HG03064 (cell line): Measurements from ENCODE around the gene NBAS.
"Not testable (repeated sequence)": the region's sequence is repeated elsewhere in the genome, so short reads cannot be mapped to it uniquely, and the experiment has no call there.

Source experiments
- ATAC-seq: cut with Tn5 transposase; IDR thresholded peaks from one replicate; pipeline ENCODE4 v1.9.1; 2021; ENCODE audit warnings: low read depth; ENCODE audit not compliant: unreplicated experiment

NBAS gene

DNA sequence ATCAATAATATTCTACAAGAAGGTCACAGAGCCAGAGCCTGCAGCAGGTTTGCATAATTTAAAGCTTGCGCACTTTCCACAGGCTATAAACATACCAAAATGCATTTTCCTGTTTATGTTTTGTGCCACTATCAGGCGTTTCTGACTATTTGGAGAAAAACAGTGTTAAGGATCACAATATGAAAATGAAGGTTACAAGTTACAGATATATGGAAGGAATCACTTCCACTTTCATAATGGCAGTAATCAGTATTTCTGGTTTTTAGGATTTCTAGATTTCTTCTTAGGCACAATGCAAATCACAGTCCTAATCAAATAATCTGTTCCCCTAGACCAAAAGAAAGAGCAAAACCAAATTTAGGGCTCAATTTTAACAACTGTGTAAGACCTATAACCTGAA is 279.5 kb downstream of the NBAS start:
- ATAC-seq = no peak

DNA sequence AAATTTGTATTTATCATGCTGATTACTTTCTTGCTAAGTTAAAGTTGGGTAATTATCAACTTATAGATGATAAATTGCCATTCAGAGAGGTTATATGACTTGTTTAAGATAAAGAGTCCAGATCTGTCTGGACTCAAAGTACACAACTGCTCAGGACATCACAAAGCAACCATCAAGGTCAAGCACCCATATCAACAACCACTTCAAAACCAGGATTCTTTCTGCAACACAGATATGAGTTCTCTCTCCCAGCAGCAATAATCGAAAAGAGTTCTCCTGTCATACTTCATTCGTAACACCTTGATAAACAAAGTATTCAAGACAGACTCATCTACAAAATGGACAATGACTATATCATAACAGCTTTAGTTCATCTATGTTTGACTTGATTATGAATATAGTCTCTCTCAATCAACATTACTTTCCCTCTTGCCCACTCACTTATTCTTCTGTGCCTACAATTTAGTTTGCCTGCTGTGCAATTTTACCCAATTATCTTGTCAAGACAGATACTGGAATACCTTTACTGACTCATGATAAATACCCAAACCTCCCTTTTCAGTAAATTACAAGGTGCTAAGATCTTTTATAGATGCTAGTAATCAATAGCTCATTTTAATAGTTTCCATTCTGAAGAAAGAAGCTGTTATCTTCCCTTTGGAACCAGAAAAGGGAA is 281.8 kb downstream of the NBAS start:
- no peak for ATAC-seq

DNA sequence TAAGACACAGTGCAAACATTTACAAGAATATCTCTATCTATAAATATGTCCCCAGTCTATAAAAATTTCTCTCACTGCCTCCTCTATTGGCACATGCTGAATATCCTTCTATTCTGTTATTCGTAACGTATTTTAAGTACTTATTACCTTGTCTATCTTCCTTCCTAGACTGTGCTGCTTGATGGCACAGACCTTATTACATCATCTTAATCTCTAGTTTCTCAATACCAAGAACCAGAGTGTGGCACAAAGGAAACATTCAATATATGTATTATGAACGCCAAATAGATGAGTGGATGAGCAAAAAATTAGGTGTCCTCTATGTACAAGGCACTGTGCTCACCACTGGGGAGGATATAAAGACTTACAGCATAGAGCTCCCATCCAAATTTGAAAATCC is 282.8 kb downstream of the NBAS start:
- no peak for ATAC-seq

DNA sequence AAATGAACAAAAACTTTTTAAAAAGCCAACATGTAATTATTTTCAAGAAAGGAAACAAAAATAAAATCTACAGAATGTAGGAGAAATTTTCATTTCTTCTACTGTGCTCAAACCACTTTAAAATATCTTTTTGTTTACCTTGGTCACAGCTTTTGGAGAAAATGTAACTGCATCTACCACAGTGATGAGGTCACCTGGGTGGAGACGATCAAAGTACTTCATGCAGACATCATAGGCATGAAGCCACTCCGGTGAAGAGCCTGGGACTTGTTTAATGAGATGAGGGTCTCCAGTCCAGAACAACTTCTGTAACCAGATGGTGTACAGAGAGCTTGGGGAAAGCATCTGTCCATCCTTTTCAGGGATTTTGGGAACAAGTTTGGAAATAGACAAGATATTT is 285.8 kb downstream of the NBAS start:
- no peak for ATAC-seq

DNA sequence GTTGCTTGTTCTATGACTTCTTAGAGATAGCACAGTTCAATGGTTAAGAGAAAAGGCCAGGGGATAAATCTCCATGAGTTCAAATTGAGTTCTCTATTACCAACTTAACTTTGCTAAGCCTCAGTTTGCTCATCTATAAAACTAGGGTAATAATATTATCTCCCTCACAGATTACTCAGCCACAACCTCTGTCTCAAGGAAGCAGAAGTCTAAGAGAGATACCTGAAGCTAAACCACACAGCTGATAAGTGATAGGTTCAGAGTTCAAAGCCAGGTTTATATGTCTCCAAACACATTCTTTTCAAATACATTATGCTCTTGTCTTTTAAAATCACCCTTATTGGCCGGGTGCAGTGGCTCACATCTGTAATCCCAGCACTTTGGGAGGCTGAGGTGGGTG is 287.7 kb downstream of the NBAS start:
- no peak for ATAC-seq

DNA sequence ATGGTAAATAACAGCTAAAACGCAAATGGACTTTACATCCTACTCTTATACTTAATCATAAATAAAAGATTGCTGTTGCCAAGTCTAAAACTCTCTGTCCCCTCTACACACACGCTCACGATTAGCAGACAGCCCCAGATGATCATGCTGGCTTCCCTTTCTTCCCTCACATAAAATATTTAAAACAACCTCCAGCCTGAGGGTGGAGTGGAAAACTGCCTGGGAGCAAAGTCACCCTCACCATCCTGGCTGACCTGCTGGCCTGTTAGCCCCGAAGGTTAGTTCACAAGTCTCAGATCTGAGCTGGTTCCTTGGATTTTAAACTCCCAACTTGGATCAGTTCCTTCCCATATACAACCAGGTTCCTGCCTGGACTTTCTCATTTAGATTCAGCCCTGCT is 288.2 kb downstream of the NBAS start:
- ATAC-seq = no peak

DNA sequence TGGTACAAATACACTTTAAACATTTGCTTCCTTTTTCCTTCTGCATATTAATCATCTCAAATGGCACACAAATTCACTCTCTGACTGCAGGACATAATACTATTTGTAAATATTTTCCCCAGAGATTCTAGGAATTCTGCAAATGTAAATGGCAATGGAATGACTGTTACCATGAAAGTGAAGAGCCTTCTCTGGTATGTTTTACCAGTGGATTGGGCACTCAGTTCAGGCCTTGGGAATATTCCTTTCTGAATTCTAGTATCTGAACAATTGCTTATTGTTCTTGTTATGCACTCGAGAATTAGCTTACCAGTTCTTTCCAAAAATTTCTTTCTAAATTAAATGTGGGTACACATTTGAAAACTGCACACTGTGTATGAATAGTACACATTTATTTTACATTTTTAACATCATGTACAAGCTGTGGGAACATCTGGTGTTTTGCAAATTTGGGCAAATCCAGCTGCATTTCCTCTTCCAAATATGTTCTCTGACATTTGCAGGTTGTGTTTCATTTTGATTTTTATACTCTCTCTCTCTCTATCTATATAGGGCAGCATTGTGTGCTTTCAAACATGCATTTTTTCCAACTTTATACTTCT is 289.1 kb downstream of the NBAS start:
- ATAC-seq = no peak

DNA sequence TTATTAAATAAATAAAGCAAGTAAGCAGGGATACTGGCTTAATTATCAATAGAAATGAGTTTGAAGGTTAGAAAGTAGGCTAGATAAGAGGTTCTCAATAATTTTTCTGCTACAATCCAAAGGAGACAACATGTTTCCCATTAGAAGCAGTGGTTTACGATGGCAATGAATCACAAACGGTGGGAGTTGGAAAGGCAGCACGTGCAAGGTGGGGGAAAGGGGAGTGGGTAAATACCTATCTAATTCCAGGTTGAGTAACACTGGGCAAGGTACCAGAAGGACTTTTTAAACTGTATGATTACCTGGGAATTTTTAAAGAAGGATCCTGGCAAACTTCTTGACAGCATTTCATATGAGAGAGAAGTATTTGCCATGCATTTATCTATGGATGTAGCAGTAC is 289.9 kb downstream of the NBAS start:
- ATAC-seq = no peak

DNA sequence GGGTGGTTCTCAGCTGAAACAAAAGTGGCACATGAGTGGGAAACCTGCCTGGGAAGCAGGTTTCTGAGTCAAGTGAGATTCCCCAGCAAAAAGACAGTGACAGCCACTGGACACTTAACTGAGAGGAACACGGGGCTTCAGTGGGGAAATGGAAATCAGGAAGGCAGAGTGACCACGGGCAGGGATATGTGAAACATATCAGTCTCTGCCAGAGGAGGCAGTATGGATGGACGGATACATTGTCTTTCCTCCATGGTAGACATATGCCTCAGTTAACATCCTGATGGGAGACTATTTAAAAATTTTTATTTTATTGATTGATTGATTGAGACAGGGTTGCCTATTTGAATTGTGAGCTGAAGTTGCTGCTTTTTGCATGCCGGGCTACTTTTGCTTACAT is 292.1 kb downstream of the NBAS start:
- no peak for ATAC-seq

DNA sequence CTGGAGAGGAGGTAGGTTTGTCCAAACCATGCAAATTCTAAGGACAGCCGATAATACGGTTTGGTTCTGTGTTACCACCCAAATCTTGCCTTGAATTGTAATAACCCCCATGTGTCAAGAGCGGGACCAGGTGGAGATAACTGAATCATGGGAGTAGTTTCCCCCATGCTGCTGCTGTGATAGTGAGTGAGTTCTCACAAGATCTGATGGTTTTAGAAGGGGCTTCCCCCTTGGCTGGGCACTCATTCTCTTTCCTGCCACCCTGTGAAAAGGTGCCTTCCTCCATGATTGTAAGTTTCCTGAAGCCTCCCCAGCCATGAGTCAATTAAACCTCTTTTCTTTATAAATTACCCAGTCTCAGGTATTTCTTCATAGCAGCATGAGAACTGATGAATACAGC is 295.2 kb downstream of the NBAS start:
- ATAC-seq = no peak

DNA sequence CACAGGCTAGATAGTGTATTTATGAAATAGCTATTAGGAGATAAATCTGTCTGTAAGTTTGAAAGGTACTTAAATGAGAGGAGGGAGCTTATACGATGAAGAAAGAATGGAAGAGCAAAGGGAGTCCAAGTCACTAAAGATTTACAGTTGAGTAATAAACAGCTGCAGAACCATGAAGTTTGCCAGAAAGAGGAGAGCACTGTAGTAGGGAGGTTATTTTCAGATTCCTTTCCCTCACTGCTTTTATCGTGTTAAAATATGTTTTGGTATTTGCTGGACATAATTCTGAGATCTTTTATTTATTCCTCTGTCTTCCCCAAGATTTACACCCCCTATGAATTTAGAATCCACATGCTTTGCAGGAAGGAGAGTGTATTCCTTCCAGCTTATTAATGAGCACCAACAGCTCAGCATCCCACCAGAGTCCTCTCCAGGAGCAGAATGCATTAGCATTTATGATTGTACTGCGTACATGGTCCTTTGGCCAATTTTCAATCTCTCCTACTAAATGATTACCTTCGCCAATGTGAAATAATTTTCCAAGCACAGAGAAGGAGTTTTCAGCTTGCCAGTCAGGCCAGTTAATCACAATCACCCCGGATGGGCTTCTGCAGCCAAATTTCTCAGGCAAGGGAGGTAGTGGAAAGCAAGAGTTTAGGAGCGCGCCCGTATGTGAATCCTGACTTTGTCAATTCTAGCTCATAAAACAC is 297.0 kb downstream of the NBAS start:
- ATAC-seq = no peak

DNA sequence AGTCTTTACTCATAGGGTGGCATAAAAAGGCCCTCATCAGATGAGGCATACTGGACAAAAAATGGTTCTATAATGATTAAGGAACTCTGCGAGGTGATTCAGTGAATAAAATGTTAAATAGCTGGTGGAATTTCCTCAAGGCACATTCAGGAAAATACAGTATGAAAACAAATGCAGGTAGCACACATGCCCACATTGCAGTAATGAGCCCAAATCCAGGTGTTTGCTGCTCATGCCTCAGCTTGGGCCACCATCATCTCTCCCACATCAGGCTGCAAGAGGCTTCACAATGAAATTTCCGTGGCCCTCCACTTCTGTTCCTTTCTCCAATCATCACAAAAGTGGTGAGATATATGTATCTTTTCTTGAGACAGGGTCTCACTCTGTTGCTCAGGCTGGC is 298.3 kb downstream of the NBAS start:
- ATAC-seq = no peak

DNA sequence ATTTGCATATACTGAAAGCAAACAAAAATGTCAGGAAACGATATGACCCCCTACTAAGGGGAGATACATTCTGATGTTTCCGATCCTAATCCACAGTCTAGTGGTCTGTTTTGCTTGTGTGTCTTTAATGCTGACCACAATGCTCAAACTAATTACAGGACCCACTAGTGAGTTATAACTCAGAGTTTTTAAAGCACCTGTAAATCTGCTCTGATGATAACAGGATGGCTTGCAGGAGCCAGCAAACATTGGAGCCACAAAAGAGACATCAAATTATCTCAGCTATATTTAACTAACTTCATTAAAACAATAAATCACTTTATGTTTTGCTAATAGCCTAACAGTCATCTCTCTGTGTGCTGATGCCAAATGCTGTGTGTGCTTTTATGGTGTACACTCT is 300.3 kb downstream of the NBAS start:
- ATAC-seq = no peak

DNA sequence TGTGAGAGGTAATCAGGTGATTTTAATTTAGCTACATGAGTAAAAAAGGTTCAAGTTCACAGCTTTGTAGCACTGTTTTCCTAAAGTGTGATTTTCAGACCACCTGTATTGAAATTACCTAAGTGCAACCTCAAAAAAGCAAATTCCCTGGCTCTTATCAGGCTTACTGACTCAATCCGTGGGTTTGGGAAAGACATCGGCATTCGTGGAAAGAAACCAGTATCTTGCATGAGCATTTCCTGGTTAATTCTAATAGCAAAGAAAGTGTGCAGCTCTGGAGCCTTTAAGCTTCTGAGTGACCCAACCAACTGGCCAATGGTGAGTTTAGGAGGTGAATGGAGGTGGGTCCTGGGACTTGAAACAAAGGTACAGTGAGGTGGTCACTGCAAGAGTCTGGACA is 300.9 kb downstream of the NBAS start:
- ATAC-seq = no peak

DNA sequence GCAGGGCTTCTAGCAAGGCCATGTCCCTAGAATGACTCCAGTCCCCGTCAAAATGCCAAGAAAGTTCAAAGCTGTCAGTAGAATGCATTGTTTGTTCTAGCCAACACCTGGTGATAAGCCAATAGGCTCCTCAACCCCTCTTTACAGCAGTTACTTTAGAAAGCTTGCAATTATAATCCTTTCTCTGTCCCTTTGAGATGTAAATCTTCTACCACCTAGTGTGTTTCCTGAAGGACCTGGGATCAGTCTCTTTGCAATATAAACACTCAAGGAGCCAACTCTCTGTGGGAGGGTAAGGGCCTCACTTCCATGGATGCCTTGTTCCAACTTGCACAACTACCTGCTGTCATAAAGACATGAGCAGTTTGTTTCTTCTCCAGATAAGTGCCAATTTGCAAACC is 301.8 kb downstream of the NBAS start:
- ATAC-seq = no peak

DNA sequence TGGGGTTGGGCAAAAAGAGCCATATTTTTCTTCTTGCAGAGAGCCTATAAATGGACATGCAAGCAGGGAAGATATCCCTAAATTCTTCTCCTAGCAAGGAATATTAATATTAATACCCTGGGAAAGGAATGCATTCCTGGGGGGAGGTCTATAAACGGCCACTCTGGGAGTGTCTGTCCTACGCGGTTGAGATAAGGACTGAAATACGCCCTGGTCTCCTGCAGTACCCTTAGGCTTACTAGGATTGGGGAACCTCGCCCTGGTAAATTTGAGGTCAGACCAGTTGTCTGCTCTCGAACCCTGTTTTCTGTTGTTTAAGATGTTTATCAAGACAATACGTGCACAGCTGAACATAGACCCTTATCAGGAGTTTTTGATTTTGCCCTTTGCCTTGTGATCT is 302.7 kb downstream of the NBAS start:
- not testable (repeated sequence) for ATAC-seq

DNA sequence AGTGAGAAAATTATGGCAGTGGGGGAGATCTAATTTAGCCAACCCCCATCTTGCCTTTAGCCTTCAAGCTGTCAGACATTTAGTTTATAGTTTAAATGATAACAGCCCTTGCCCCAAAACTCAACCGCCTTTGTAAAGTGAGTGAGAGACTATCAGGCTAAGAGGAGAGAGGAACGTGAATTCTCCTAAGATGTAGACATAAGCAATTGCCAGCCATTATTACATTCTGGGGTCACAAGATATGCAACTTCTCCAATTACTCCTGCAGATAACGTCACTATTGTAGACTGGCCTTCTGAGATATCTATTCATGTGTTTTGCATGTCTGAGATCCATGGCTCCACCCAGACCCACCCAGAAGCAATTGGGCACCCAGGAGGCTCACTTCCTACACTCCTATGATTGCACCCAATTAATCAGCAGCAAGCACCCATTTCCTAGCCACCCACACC is 307.3 kb downstream of the NBAS start:
- no peak for ATAC-seq

DNA sequence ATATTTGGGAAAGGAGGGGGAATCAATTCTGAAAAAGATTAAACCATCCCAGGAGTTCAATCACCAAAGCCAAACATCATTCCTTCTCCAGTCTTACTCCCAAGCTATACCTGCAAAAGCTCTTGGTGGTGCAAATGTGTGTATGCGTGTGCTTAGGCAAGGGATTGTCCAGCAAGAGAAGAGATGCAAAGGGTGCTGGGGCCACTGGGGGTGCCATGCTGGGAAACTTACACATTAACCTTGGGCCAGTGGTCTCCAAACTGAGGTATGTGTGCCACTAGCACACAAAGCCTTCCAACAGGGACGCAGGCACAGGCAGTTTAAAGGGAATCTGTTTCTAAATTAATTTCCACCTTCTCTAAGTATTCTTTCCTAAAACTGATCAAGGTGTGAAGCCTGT is 307.9 kb downstream of the NBAS start:
- no peak for ATAC-seq

DNA sequence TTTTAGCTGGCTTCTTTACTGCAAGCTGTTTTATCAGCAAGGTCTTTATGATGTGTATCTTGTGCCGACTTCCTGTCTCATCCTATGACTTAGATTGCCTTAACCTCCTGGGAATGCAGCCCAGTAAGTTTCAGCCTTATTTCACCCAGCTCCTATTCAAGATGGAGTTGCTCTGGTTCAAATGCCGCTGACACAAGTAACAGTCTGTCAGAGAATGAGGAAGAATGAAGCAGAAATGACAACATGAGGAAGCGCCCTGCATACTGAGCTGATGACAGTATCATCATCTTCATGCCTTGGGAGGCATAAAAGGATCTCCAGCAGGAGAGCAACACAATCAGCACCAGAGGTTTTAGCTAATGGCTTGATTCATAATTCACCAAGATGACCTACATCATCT is 309.4 kb downstream of the NBAS start:
- ATAC-seq = no peak

DNA sequence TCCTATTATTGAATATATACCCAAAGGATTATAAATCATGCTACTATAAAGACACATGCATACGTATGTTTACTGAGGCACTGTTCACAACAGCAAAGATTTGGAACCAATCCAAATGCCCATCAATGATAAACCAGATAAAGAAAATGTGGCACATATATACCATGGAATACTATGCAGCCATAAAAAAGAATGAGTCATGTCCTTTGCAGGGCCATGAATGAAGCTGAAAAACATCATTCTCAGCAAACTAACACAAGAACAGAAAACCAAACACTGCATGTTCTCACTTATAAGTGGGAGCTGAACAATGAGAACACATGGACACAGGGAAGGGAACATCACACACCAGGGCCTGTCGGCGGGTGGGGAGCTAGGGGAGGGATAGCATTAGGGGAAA is 310.2 kb downstream of the NBAS start:
- not testable (repeated sequence) for ATAC-seq

DNA sequence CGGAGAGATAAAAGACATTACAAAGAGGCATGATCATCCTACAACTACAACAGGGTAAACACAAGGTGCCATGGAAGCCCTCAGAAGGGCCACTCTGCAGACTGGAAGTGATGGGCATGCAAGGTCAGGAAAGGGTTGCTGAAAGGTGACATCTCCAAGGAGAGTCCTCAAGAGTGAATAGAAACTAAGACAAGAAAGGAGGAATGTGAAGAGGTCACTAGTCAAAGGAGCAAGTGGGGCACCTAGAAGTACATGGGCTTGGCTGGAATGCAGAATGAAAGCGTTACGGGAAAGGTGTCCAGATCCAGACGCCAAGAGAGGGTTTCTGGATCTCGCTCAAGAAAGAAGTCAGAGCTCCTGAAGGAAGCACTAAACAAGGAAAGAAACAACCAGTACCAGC is 314.3 kb downstream of the NBAS start:
- ATAC-seq = no peak

DNA sequence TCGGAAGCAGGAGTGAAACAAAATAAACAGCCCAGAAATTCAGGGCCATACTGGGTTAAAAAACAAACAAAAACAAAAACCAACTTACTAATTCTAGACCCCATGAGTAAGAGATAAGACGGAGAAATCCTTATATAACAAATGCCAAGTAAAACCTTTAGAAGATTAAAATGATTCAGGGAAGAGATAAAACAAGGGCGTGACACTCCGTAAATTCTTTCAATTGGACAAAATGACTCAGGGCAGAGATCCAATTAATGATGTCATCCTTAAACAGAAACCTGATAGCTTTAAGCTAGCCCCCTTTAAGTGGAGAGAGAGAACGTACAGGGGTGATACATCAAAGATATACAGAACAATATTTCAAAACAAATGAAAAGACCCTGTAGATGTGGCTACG is 317.4 kb downstream of the NBAS start:
- no peak for ATAC-seq
